Activated B cell treated with CpG ODN at 0.5 μM for 24 hours (primary cell): ENCODE data around the gene FOXJ3. TPM values are rescaled to one million over a fixed set of nuclear protein-coding genes. Genes with fewer than 3 reads are reported as not detected.

Experiments
- ATAC-seq: fragments of 200-7000 bp; cut with Tn5 transposase; one replicate; pipeline ENCODE4 v1.10.0; 2021; ENCODE audit warnings: low read depth, mild to moderate bottlenecking, moderate library complexity
- CTCF ChIA-PET: fragments of 350-600 bp; sonication (Branson Sonifier 250); formaldehyde crosslinking; loops from one replicate; lab custom pipeline; 2021; ENCODE audit warnings: antibody characterized with exemption; lab: Charles Lee
- POLR2A ChIA-PET: fragments of 350-600 bp; sonication (Branson Sonifier 250); formaldehyde crosslinking; loops from one replicate; lab custom pipeline; 2021; ENCODE audit warnings: antibody characterized with exemption; lab: Charles Lee
- DNase-seq: peaks from one replicate; pipeline ENCODE4 v3.0.0; 2022
- H3K27ac Mint-ChIP-seq: one replicate; pipeline ENCODE4 v1.8.0; 2020; ENCODE audit warnings: mixed read lengths
- H3K27me3 Mint-ChIP-seq: one replicate; pipeline ENCODE4 v1.8.0; 2021; ENCODE audit warnings: mixed read lengths
- H3K36me3 Mint-ChIP-seq: one replicate; pipeline ENCODE4 v1.8.0; 2021; ENCODE audit warnings: low read depth, mixed read lengths
- H3K4me1 Mint-ChIP-seq: one replicate; pipeline ENCODE4 v1.8.0; 2021; ENCODE audit warnings: mixed read lengths
- H3K4me3 Mint-ChIP-seq: one replicate; pipeline ENCODE4 v1.8.0; 2020; ENCODE audit warnings: mild to moderate bottlenecking, mixed read lengths
- H3K9me3 Mint-ChIP-seq: one replicate; pipeline ENCODE4 v1.8.0; 2020; ENCODE audit warnings: mixed read lengths
- CTCF ChIP-seq: fragments of 200-600 bp; IDR thresholded peaks from one replicate; pipeline ENCODE4 v1.8.0; 2022; ENCODE audit warnings: antibody characterized with exemption, mild to moderate bottlenecking
- intact Hi-C: fragments of 100-400 bp; cut with micrococcal nuclease; formaldehyde crosslinking; loops from one replicate; pipeline ENCODE4 v1.15.1; 2024
- total RNA-seq: library from RNA; stranded (reverse); gene quantifications from 2 replicates; pipeline ENCODE4 v1.2.3, GENCODE V29; 2022

Gene FOXJ3
- total RNA-seq, 1 donor from 2014 or later = 63.9 TPM

- no peak for ATAC-seq
- H3K27ac Mint-ChIP-seq = no peak overlapping the region
- intact Hi-C loops = no loop called here
- peaks cover 64% of the 10 kb centered on the region for H3K4me1 Mint-ChIP-seq
- POLR2A ChIA-PET = no interaction called here
- no peak for DNase-seq
- H3K9me3 Mint-ChIP-seq = no peaks in the 10 kb centered on the region
- CTCF ChIA-PET = interaction anchor here (1.3 kb wide), 1 partner anchor 12 kb away, joined by 3 read pairs; no protein-coding TSS in a partner anchor
- no peak overlapping the region for H3K4me3 Mint-ChIP-seq
- peaks cover 42% of the 10 kb centered on the region for H3K36me3 Mint-ChIP-seq
- no peaks in the 10 kb centered on the region for H3K27me3 Mint-ChIP-seq
- no peak for TF ChIP-seq CTCF
Measured at GRCh38 chr1:42263019-42263418, 72.0 kb downstream of the FOXJ3 start.

GRCh38 chr1:42260376-42261070 lies 74.5 kb downstream of the FOXJ3 start:
- ChIA-PET CTCF (no interaction called here), POLR2A (no interaction called here)
- Mint-ChIP-seq H3K36me3 (peaks cover 51% of the 10 kb centered on the region), H3K27ac (no peak overlapping the region), H3K27me3 (no peaks in the 10 kb centered on the region), H3K4me3 (no peak overlapping the region), H3K9me3 (no peaks in the 10 kb centered on the region), H3K4me1 (peaks cover 47% of the 10 kb centered on the region)
- ATAC-seq (no peak), DNase-seq (no peak)
- TF ChIP-seq CTCF = no peak
- intact Hi-C loops = no loop called here

GRCh38 chr1:42259739-42260064 lies 75.3 kb downstream of the FOXJ3 start:
- intact Hi-C loops = no loop called here
- ChIA-PET POLR2A (no interaction called here), CTCF (no interaction called here)
- H3K27me3 Mint-ChIP-seq = no peaks in the 10 kb centered on the region
- H3K4me1 Mint-ChIP-seq = peaks cover 42% of the 10 kb centered on the region
- H3K4me3 Mint-ChIP-seq = no peak overlapping the region
- H3K27ac Mint-ChIP-seq = peak overlapping the region; percentile 27
- H3K36me3 Mint-ChIP-seq = peaks cover 53% of the 10 kb centered on the region
- ATAC-seq = no peak
- no peak for TF ChIP-seq CTCF
- no peaks in the 10 kb centered on the region for H3K9me3 Mint-ChIP-seq
- DNase-seq = no peak

- no peak for TF ChIP-seq CTCF
- intact Hi-C loops = no loop called here
- no peaks in the 10 kb centered on the region for H3K27me3 Mint-ChIP-seq
- H3K4me1 Mint-ChIP-seq = peaks cover 38% of the 10 kb centered on the region
- ChIA-PET CTCF (no interaction called here), POLR2A (no interaction called here)
- DNase-seq (no peak), ATAC-seq (no peak)
- no peaks in the 10 kb centered on the region for H3K9me3 Mint-ChIP-seq
- H3K36me3 Mint-ChIP-seq = peaks cover 48% of the 10 kb centered on the region
- no peak overlapping the region for H3K4me3 Mint-ChIP-seq
- H3K27ac Mint-ChIP-seq = peak overlapping the region; percentile 27
Measured at GRCh38 chr1:42259059-42259738, 75.8 kb downstream of the FOXJ3 start.

- Mint-ChIP-seq H3K36me3 (peaks cover 40% of the 10 kb centered on the region), H3K27me3 (no peaks in the 10 kb centered on the region), H3K9me3 (no peaks in the 10 kb centered on the region), H3K4me3 (no peak overlapping the region), H3K4me1 (peaks cover 34% of the 10 kb centered on the region), H3K27ac (no peak overlapping the region)
- ChIA-PET POLR2A (interaction anchor here (0.7 kb wide), 1 partner anchor 1131 kb away, joined by 5 read pairs; the partner anchor contains the start of genes MED8 and SZT2), CTCF (no interaction called here)
- DNase-seq (no peak), ATAC-seq (no peak)
- TF ChIP-seq CTCF = no peak
- intact Hi-C loops = no loop called here
Measured at GRCh38 chr1:42258218-42258617, 76.8 kb downstream of the FOXJ3 start.
